Breast epithelium (tissue), 4 donors: ENCODE data around the gene SNX18. TPM values are rescaled to one million over a fixed set of nuclear protein-coding genes. Genes with fewer than 3 reads are reported as not detected.

Experiments
- DNase-seq, 2 donors: peaks; one replicate each; pipeline ENCODE4 v3.0.0-alpha.2; 2019; ENCODE audit warnings: low spot score in 2 of 2
- H3K27ac ChIP-seq, 2 donors: fragments of 200-600 bp; sonication (generic) in 1 of 2; one replicate each; pipeline ENCODE4 v1.5.1; 2016 to 2019; ENCODE audit warnings: mild to moderate bottlenecking in 1 of 2
- H3K27me3 ChIP-seq, 2 donors: fragments of 200-600 bp; sonication (generic) in 1 of 2; one replicate each; pipeline versions ENCODE4 v1.5.1 to v1.6.0; 2017 to 2019; ENCODE audit warnings: control low read depth in 1 of 2, mild to moderate bottlenecking in 1 of 2
- H3K36me3 ChIP-seq: fragments of 200-600 bp; one replicate; pipeline ENCODE4 v1.5.1; 2019
- H3K4me1 ChIP-seq, 2 donors: fragments of 200-600 bp; sonication (generic); one replicate each; pipeline ENCODE4 v1.5.1; 2016 to 2019; ENCODE audit warnings: control low read depth in 1 of 2
- H3K4me3 ChIP-seq, 3 donors: fragments of 200-600 bp; sonication (generic); 1 replicate in 2 of 3; 2 replicates in 1 of 3; pipeline ENCODE4 v1.5.1; 2016 to 2019; ENCODE audit warnings: mild to moderate bottlenecking in 3 of 3, moderate library complexity in 2 of 3
- H3K9me3 ChIP-seq, 2 donors: fragments of 200-600 bp; sonication (generic) in 1 of 2; one replicate each; pipeline ENCODE4 v1.5.1; 2016 to 2019; ENCODE audit warnings: control low read depth in 1 of 2
- POLR2A ChIP-seq: fragments of 450-650 bp; IDR thresholded peaks from one replicate; pipeline ENCODE4 v1.6.1; 2016; ENCODE audit warnings: antibody characterized with exemption, mild to moderate bottlenecking, moderate library complexity
- POLR2AphosphoS5 ChIP-seq, 3 donors: sonication (generic); formaldehyde crosslinking; IDR thresholded peaks; one replicate each; pipeline ENCODE4 v1.6.1; 2017; ENCODE audit warnings: antibody characterized with exemption in 3 of 3
- intact Hi-C: fragments of 100-400 bp; cut with DNase I; formaldehyde crosslinking; loops from one replicate; pipeline ENCODE4 v1.15.1; 2023; ENCODE audit warnings: low total_unique reads
- total RNA-seq, 3 donors: library from RNA; depleted of rRNA; stranded (reverse); fragments of >200 nt; gene quantifications; one replicate each; pipeline ENCODE4 v1.1.0, GENCODE V29; 2016
- TF ChIP-seq, protein P1 (sequence below), 3 donors: fragments of 450-650 bp; IDR thresholded peaks; one replicate each; pipeline ENCODE4 v1.5.1; 2016 to 2017; ENCODE audit warnings: antibody characterized with exemption in 3 of 3, mild to moderate bottlenecking in 3 of 3, moderate library complexity in 3 of 3

Gene SNX18
- total RNA-seq, 3 donors from 2014 or later, result 29.2 to 37.3 (median 33.1) TPM

DNA sequence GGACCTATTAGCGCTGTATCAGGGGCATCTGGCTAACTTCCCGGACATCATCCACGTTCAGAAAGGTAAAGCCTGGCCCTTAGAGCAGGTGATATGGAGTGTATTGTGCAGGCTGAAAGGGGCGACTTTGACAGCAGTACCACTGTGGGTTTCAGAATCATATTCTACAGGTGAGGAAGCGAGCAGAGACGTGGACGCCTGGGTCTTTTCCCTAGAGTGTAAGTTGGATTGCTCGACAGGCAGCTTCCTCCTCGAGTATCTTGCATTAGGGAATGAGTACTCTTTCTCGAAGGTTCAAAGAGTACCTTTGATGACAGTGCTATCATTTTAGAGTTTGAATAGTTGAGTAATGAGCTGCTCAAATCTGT lies 1.9 kb downstream of the SNX18 start:
- Histone ChIP-seq H3K36me3 (no peaks in the 10 kb centered on the region), H3K4me1 (peaks cover 8 to 15% of the 10 kb centered on the region in 2 donors), H3K27me3 (no peaks in the 10 kb centered on the region), H3K9me3 (no peaks in the 10 kb centered on the region), H3K4me3 (peak overlapping the region; percentile 62 to 95 (median 85)), H3K27ac (peak overlapping the region; percentile 95 to 97)
- no peak for DNase-seq
- intact Hi-C loops, result loop anchor here (5.0 kb wide), 1 partner anchor 328 kb away; no protein-coding TSS in a partner anchor
- TF ChIP-seq, protein P1, sequence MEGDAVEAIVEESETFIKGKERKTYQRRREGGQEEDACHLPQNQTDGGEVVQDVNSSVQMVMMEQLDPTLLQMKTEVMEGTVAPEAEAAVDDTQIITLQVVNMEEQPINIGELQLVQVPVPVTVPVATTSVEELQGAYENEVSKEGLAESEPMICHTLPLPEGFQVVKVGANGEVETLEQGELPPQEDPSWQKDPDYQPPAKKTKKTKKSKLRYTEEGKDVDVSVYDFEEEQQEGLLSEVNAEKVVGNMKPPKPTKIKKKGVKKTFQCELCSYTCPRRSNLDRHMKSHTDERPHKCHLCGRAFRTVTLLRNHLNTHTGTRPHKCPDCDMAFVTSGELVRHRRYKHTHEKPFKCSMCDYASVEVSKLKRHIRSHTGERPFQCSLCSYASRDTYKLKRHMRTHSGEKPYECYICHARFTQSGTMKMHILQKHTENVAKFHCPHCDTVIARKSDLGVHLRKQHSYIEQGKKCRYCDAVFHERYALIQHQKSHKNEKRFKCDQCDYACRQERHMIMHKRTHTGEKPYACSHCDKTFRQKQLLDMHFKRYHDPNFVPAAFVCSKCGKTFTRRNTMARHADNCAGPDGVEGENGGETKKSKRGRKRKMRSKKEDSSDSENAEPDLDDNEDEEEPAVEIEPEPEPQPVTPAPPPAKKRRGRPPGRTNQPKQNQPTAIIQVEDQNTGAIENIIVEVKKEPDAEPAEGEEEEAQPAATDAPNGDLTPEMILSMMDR (IDR thresholded peaks at IDR 0.05), result no peak
- no peak for TF ChIP-seq POLR2A
- no peak for TF ChIP-seq POLR2AphosphoS5 (IDR thresholded peaks at IDR 0.05)

DNA sequence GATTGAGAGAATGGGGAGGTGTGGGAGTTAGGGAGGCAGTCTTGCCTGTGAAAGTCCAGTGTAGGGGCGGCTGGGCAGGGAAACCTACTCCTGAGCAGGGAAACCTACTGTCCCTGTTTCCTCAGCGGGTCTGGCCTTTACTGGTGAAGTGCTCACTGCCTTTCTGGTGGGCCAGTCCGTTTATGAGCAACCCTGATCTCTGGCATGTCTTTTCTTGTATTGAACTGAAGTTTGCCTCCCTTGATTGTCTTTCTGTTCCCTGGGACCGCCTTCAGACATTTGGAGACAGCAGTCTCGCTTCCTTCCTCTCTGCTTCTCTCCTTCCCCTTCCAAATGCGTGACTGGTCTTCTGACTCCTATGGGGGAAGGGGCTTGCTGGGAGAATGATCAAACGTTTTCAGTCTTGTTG lies 2.9 kb downstream of the SNX18 start:
- peaks cover 8 to 15% of the 10 kb centered on the region in 2 donors for H3K4me1 ChIP-seq
- intact Hi-C loops, result no loop called here

DNA sequence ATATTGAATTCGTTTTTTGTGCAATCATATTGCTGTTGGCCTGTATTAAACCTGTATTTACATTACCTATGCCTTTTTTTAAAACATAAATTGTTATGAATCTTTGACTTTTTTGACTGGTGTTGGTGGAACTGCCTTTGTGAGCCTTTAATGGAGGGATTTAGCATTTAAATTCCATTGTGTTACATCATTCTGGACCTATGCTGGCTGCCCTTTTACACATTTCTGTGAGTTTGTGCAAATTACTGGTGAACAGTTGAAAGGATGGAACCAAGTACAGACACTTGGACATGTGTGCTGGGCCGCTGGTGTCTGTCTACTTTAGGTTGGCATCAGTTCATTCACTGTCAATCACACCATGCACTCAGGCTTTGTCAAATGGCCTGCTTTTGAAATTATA lies 3.4 kb downstream of the SNX18 start:
- H3K27me3 ChIP-seq, result no peaks in the 10 kb centered on the region
- intact Hi-C loops, result no loop called here
- H3K27ac ChIP-seq, result peak overlapping the region; percentile 95 to 97
- peak overlapping the region; percentile 62 to 95 (median 85) for H3K4me3 ChIP-seq
- H3K9me3 ChIP-seq, result no peaks in the 10 kb centered on the region
- H3K36me3 ChIP-seq, result no peaks in the 10 kb centered on the region
- H3K4me1 ChIP-seq, result peaks cover 8 to 15% of the 10 kb centered on the region in 2 donors
- no peak for TF ChIP-seq POLR2A
- TF ChIP-seq, protein P1 (IDR thresholded peaks at IDR 0.05), result no peak
- TF ChIP-seq POLR2AphosphoS5 (IDR thresholded peaks at IDR 0.05), result no peak
- DNase-seq, result no peak

More for the DNA sequence above, 2.9 kb downstream of the SNX18 start:
- DNase-seq, result no peak
- peak in 1 of 3 donors; percentile 41 for TF ChIP-seq POLR2AphosphoS5 (IDR thresholded peaks at IDR 0.05)
- no peak for TF ChIP-seq POLR2A
- TF ChIP-seq, protein P1 (IDR thresholded peaks at IDR 0.05), result no peak
- Histone ChIP-seq H3K27me3 (no peaks in the 10 kb centered on the region), H3K9me3 (no peaks in the 10 kb centered on the region), H3K27ac (peak overlapping the region; percentile 95 to 97), H3K36me3 (no peaks in the 10 kb centered on the region), H3K4me3 (peak overlapping the region; percentile 62 to 95 (median 85))

DNA sequence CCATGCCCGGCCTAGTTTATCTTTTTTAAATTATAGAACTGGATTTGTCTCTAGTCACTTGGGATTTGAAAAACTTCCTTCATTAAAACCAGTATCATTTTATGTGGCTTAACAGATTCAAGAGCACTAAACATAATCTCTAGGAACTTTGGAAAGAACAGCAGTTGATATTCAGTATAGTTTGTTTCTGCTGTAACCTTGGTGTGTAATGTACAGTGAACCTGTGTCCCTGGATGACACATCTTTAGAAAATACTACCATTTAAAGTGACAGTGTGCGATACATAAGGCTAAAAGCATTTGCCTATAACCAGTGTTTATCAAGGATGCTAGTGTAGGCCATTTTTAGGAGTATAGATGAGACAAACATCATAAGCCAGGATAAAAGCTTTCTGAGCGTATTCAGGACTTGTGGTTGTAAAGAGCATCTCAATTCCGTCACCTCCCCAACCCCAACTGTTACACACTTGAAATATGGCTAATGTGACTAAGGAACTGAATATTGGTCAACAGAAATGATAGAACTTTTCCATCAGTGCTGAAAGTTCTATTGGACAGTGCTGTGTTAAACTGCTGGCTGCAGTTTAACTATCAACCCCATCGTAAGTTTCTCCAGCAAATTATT lies 4.4 kb downstream of the SNX18 start:
- Histone ChIP-seq H3K36me3 (no peaks in the 10 kb centered on the region), H3K4me3 (peak overlapping the region; percentile 62 to 95 (median 85)), H3K4me1 (peaks cover 8 to 15% of the 10 kb centered on the region in 2 donors), H3K27ac (no peak overlapping the region), H3K9me3 (no peaks in the 10 kb centered on the region), H3K27me3 (no peaks in the 10 kb centered on the region)
- DNase-seq, result no peak
- TF ChIP-seq POLR2AphosphoS5 (IDR thresholded peaks at IDR 0.05) (no peak), POLR2A (no peak)
- TF ChIP-seq, protein P1 (IDR thresholded peaks at IDR 0.05), result no peak
- intact Hi-C loops, result no loop called here

DNA sequence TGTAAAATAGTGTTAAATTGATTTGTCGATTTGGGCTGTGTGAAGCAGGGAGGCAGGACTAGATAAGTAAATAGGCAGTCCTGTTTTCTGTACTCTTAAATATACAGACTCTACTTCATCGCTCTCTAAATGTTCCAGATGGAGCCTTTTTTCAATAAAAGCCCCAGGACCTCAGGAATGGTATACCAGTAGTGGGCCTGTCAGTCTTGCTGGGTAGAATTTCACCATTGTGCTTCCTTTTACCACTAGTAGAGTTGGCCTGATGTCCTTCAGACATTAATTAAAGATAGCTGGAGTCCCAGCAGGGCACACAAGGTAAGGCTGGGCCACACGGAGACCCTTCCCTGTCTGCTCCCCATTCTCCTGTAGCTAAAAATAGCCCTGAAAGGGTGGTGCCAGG lies 6.0 kb downstream of the SNX18 start:
- intact Hi-C loops, result no loop called here
- H3K4me3 ChIP-seq, result peak overlapping the region in 1 of 3 donors; percentile 38
- no peaks in the 10 kb centered on the region for H3K36me3 ChIP-seq
- H3K9me3 ChIP-seq, result no peaks in the 10 kb centered on the region
- no peak for DNase-seq
- TF ChIP-seq POLR2A (no peak), POLR2AphosphoS5 (IDR thresholded peaks at IDR 0.05) (no peak)
- TF ChIP-seq, protein P1 (IDR thresholded peaks at IDR 0.05), result no peak
- peaks cover 8 to 15% of the 10 kb centered on the region in 2 donors for H3K4me1 ChIP-seq
- H3K27me3 ChIP-seq, result no peaks in the 10 kb centered on the region
- peak overlapping the region; percentile 66 to 69 for H3K27ac ChIP-seq
